HepG2 (cell line): ENCODE measurements around the gene FFAR4. TPM values are rescaled to one million over a fixed set of nuclear protein-coding genes. Genes with fewer than 3 reads are reported as not detected.

Experiments used
- ATAC-seq: fragments of 200-7000 bp; cut with Tn5 transposase; 3 replicates; pipeline ENCODE4 v1.9.1; 2020; ENCODE audit warnings: mild to moderate bottlenecking, moderate library complexity
- BruUV-seq: library from RNA; stranded (reverse); fragments of 400-500 nt; replicated peaks from 2 replicates; lab custom pipeline; 2021; lab: Mats Ljungman, UMichigan
- CTCF ChIA-PET: fragments of 300-600 bp; formaldehyde crosslinking; extraction: SDS; loops from one replicate; lab custom pipeline; 2021; ENCODE audit warnings: low total read pairs, inconsistent platforms, low intra/inter-chr PET ratio; lab: Yijun Ruan, JAX
- POLR2A ChIA-PET: fragments of 350-600 bp; sonication (Branson Sonifier 250); formaldehyde crosslinking; loops from one replicate; lab custom pipeline; 2020; ENCODE audit warnings: antibody characterized with exemption, inconsistent platforms; lab: Yijun Ruan, JAX
- DNase-seq: peaks from one replicate; pipeline ENCODE4 v3.0.0-alpha.2; 2015; ENCODE audit warnings: low spot score
- FAIRE-seq: peaks from 3 replicates; lab custom pipeline; 2011; peaks lifted over from hg19 to GRCh38; lab: Jason Lieb, UNC
- H2AFZ ChIP-seq: one replicate; pipeline ENCODE4 v1.6.1; 2011; ENCODE audit warnings: low read length, inconsistent platforms
- H3K27ac ChIP-seq: fragments of 300-600 bp; 3 replicates; pipeline ENCODE4 v1.8.0; 2011; ENCODE audit warnings: mixed run types, mild to moderate bottlenecking, mixed read lengths, low read length, inconsistent platforms; ENCODE audit not compliant: insufficient read depth; ENCODE audit errors: extremely low read length
- H3K27me3 ChIP-seq, 2 experiments: fragments of 200-600 bp in 1 of 2; 2 replicates in 1 of 2; 3 replicates in 1 of 2; pipeline versions ENCODE4 v1.6.0 to v1.8.0; 2011; ENCODE audit warnings: low read length in 2 of 2, mild to moderate bottlenecking in 2 of 2, moderate library complexity in 2 of 2, inconsistent platforms in 1 of 2; ENCODE audit not compliant: insufficient read depth in 2 of 2, control insufficient read depth in 1 of 2
- H3K36me3 ChIP-seq, 2 experiments: fragments of 200-600 bp in 1 of 2; replicated peaks in 1 of 2; 2 replicates in 1 of 2; 3 replicates in 1 of 2; pipeline versions ENCODE4 v1.5.1 to v1.8.0; 2011; ENCODE audit warnings: low read length in 2 of 2, inconsistent platforms in 1 of 2; ENCODE audit not compliant: insufficient read depth in 2 of 2, control insufficient read depth in 1 of 2
- H3K4me1 ChIP-seq: 2 replicates; pipeline ENCODE4 v1.5.1; 2012; ENCODE audit warnings: low read length, inconsistent platforms; ENCODE audit not compliant: insufficient read depth
- H3K4me2 ChIP-seq: 2 replicates; pipeline ENCODE4 v1.6.0; 2011; ENCODE audit warnings: low read depth, low read length, inconsistent platforms
- H3K4me3 ChIP-seq, 3 experiments: fragments of 200-600 bp in 1 of 3; sonication (generic), shearing (Covaris generic) in 1 of 3; replicated peaks in 1 of 3; 2 replicates each; pipeline ENCODE4 v1.5.1; 2011 to 2016; ENCODE audit warnings: low read length in 3 of 3, inconsistent platforms in 2 of 3, low read depth in 2 of 3, mild to moderate bottlenecking in 2 of 3, control low read depth in 1 of 3, mixed read lengths in 1 of 3; ENCODE audit not compliant: insufficient read depth in 1 of 3
- H3K79me2 ChIP-seq: one replicate; pipeline ENCODE4 v1.6.1; 2011; ENCODE audit warnings: low read length, inconsistent platforms; ENCODE audit not compliant: insufficient read depth
- H3K9ac ChIP-seq: 2 replicates; pipeline ENCODE4 v1.6.0; 2011; ENCODE audit warnings: mild to moderate bottlenecking, low read depth, low read length, inconsistent platforms; ENCODE audit not compliant: insufficient read depth
- H3K9me3 ChIP-seq: 2 replicates; pipeline ENCODE4 v1.5.1; 2012; ENCODE audit warnings: mild to moderate bottlenecking, low read length
- H4K20me1 ChIP-seq: 2 replicates; pipeline ENCODE4 v1.6.0; 2011; ENCODE audit warnings: inconsistent platforms, mild to moderate bottlenecking, low read length, moderate library complexity; ENCODE audit not compliant: insufficient read depth
- ATF1 ChIP-seq: IDR thresholded peaks from 2 replicates; pipeline ENCODE4 v1.6.1; 2016; ENCODE audit warnings: mild to moderate bottlenecking, control low read depth
- BCL3 ChIP-seq: sonication (generic); formaldehyde crosslinking; IDR thresholded peaks from 2 replicates; pipeline ENCODE4 v1.5.1; 2020; ENCODE audit warnings: mild to moderate bottlenecking, missing genetic modification reagents, moderate library complexity
- CBX5 ChIP-seq: sonication (generic); formaldehyde crosslinking; IDR thresholded peaks from 2 replicates; pipeline ENCODE4 v1.4.0; 2020; ENCODE audit warnings: missing genetic modification reagents, borderline replicate concordance
- ETS1 ChIP-seq: sonication (generic); formaldehyde crosslinking; IDR thresholded peaks from 2 replicates; pipeline ENCODE4 v1.4.0; 2020; ENCODE audit warnings: missing genetic modification reagents
- FOXA1 ChIP-seq, 2 experiments: fragments of 450-650 bp in 1 of 2; sonication (generic) in 1 of 2; formaldehyde crosslinking in 1 of 2; IDR thresholded peaks; 2 replicates each; pipeline versions ENCODE4 v1.4.0 to v1.6.1; 2016 to 2020; ENCODE audit warnings: missing genetic modification reagents in 1 of 2
- HMG20B ChIP-seq: conservative IDR thresholded peaks from 2 replicates; pipeline ENCODE4 v1.6.1; 2016; ENCODE audit warnings: missing genetic modification reagents, missing compliant biosample characterization
- KAT7 ChIP-seq: IDR thresholded peaks from 2 replicates; pipeline ENCODE4 v1.6.1; 2018; ENCODE audit warnings: borderline replicate concordance, missing compliant biosample characterization
- NFIC ChIP-seq: IDR thresholded peaks from 2 replicates; pipeline ENCODE4 v1.6.1; 2012; ENCODE audit warnings: mild to moderate bottlenecking, low read length, inconsistent platforms
- NRL ChIP-seq: sonication (generic); formaldehyde crosslinking; IDR thresholded peaks from 2 replicates; pipeline ENCODE4 v1.5.0; 2020; ENCODE audit warnings: missing genetic modification reagents, mild to moderate bottlenecking, moderate library complexity, borderline replicate concordance
- RBFOX2 ChIP-seq: fragments of 200-400 bp; formaldehyde crosslinking; IDR thresholded peaks from 2 replicates; pipeline ENCODE4 v1.6.1; 2017; ENCODE audit warnings: low read depth, mild to moderate bottlenecking, low read length
- RCOR2 ChIP-seq: IDR thresholded peaks from 2 replicates; pipeline ENCODE4 v1.6.1; 2016; ENCODE audit warnings: missing biosample characterization, missing genetic modification reagents
- SAP130 ChIP-seq: IDR thresholded peaks from 2 replicates; pipeline ENCODE4 v1.6.1; 2016; ENCODE audit warnings: low read depth
- SOX13 ChIP-seq, 3 experiments: fragments of 450-650 bp in 1 of 3; sonication (generic) in 1 of 3; formaldehyde crosslinking in 1 of 3; IDR thresholded peaks in 2 of 3; conservative IDR thresholded peaks in 1 of 3; 2 replicates each; pipeline versions ENCODE4 v1.5.0 to v1.6.1; 2016 to 2020; ENCODE audit warnings: antibody characterized with exemption in 1 of 3, mild to moderate bottlenecking in 1 of 3, missing compliant biosample characterization in 1 of 3, missing genetic modification reagents in 1 of 3, moderate library complexity in 1 of 3
- SOX5 ChIP-seq: IDR thresholded peaks from 2 replicates; pipeline ENCODE4 v1.6.1; 2016; ENCODE audit warnings: borderline replicate concordance
- SOX6 ChIP-seq, 2 experiments: fragments of 450-650 bp in 1 of 2; sonication (generic) in 1 of 2; formaldehyde crosslinking in 1 of 2; IDR thresholded peaks; 2 replicates each; pipeline versions ENCODE4 v1.4.0 to v1.6.1; 2017 to 2020; ENCODE audit warnings: antibody characterized with exemption in 1 of 2, mild to moderate bottlenecking in 1 of 2, missing genetic modification reagents in 1 of 2
- ZBTB2 ChIP-seq: sonication (generic); formaldehyde crosslinking; IDR thresholded peaks from 2 replicates; pipeline ENCODE4 v1.8.0; 2022; ENCODE audit warnings: low read depth, missing genetic modification reagents
- ZKSCAN5 ChIP-seq: sonication (generic); formaldehyde crosslinking; IDR thresholded peaks from 2 replicates; pipeline ENCODE4 v1.5.1; 2020; ENCODE audit warnings: mild to moderate bottlenecking, missing genetic modification reagents
- ZNF362 ChIP-seq: sonication (generic); formaldehyde crosslinking; IDR thresholded peaks from 2 replicates; pipeline ENCODE4 v1.4.0; 2020; ENCODE audit warnings: missing genetic modification reagents, mild to moderate bottlenecking, borderline replicate concordance
- WGBS: methylation state at CpG from one replicate; pipeline ENCODE4 v1.1.6; 2017; ENCODE audit warnings: low lambda C conversion rate; 5-methylcytosine and 5-hydroxymethylcytosine counted together
- in situ Hi-C: cut with HindIII; loops from 2 replicates; pipeline ENCODE4 v1.10.0; 2017; ENCODE audit warnings: low pct_unique_long_range_greater_than_20kb; ENCODE audit not compliant: extremely low pct_ligation_motif_present
- intact Hi-C: fragments of 100-400 bp; cut with micrococcal nuclease; formaldehyde crosslinking; loops from one replicate; pipeline ENCODE4 v1.10.0; 2022; ENCODE audit not compliant: unreplicated experiment
- polyA plus RNA-seq, 8 experiments: library from polyadenylated mRNA; depleted of rRNA in 3 of 8; stranded (reverse) in 7 of 8; unstranded in 1 of 8; fragments of >200 nt; fragmentation: Illumina TruSeq in 4 of 8; extraction: Trizol in 4 of 8; gene quantifications; 2 replicates each; pipeline versions ENCODE4 v1.2.1 to v1.2.3, GENCODE V29; 2011 to 2016; ENCODE audit warnings: low read depth in 4 of 8, missing spikeins in 1 of 8, mixed read lengths in 1 of 8; ENCODE audit not compliant: insufficient read depth in 1 of 8
- total RNA-seq, 5 experiments: library from RNA; depleted of rRNA; stranded (reverse); fragments of >200 nt; fragmentation: Illumina TruSeq; extraction: Trizol; gene quantifications; 2 replicates each; pipeline ENCODE4 v1.2.3, GENCODE V29; 2016; ENCODE audit warnings: low read depth in 1 of 5

Gene FFAR4
- total and polyA plus RNA-seq, 2 of the 13 experiments (the other 11 are each of a cell fraction or from before 2014, with no cell fraction given), result 0.09 TPM; not detected in 1

- H4K20me1 ChIP-seq, result peaks cover 76% of the 10 kb centered on the region
- FAIRE-seq, result no peak
- intact Hi-C loops, result loop anchor here (10.0 kb wide), 1 partner anchor 52 kb away; no protein-coding TSS in a partner anchor
- no peak overlapping the region for H3K9ac ChIP-seq
- peaks cover 14 to 61% of the 10 kb centered on the region in 2 experiments for H3K36me3 ChIP-seq
- DNase-seq, result peak; percentile 74
- peak overlapping the region in 1 of 3 experiments; percentile 27; a peak in 1 of 6 replicates for H3K4me3 ChIP-seq
- H3K9me3 ChIP-seq, result no peaks in the 10 kb centered on the region
- H3K27ac ChIP-seq, result peak overlapping the region; percentile 48
- H3K27me3 ChIP-seq, result no peaks in the 10 kb centered on the region; a peak in 1 of 5 replicates
- no peak overlapping the region for H2AFZ ChIP-seq
- 67% methylated on average over 1 of the region's 1 CpG for WGBS
- ChIA-PET CTCF (interaction anchor here (1.1 kb wide), 1 partner anchor 84 kb away, joined by 4 read pairs; no protein-coding TSS in a partner anchor), POLR2A (interaction anchor here (0.9 to 1.5 kb wide), 2 partner anchors 83 to 105 kb away, joined by 3 to 5 read pairs; partner anchors contain the start of gene FRA10AC1)
- H3K4me2 ChIP-seq, result peak overlapping the region; percentile 75
- H3K79me2 ChIP-seq, result peaks cover 32% of the 10 kb centered on the region
- H3K4me1 ChIP-seq, result peaks cover 67% of the 10 kb centered on the region
- in situ Hi-C loops, result no loop called here
- BruUV-seq, result no TSS peak
- no peak for ATAC-seq
- TF ChIP-seq KAT7 (CRISPR knock-in tag) (0 out of 2 replicates have a peak, but pooled peaks have one; percentile 14), NRL (CRISPR knock-in tag) (no peak), FOXA1 (IDR thresholded peaks at IDR 0.05) (no peak), FOXA1 (CRISPR knock-in tag; IDR thresholded peaks at IDR 0.05) (peak; percentile 35; the same call in 1 of the 2 replicates), ZNF362 (no peak), SOX6 (IDR thresholded peaks at IDR 0.05) (no peak), SOX6 (CRISPR knock-in tag; IDR thresholded peaks at IDR 0.05) (peak; percentile 66), NFIC (no peak), ZBTB2 (CRISPR knock-in tag) (no peak), ZKSCAN5 (CRISPR knock-in tag) (no peak), RBFOX2 (peak; percentile 58), SAP130 (CRISPR knock-in tag) (peak; percentile 50; the same call in 1 of the 2 replicates), BCL3 (CRISPR knock-in tag) (0 out of 2 replicates have a peak, but pooled peaks have one; percentile 0), HMG20B (CRISPR knock-in tag) (0 out of 2 replicates have a peak, but pooled peaks have one; percentile 19), ETS1 (CRISPR knock-in tag) (no peak), ATF1 (CRISPR knock-in tag) (no peak), SOX5 (CRISPR knock-in tag) (peak; percentile 75; the same call in 1 of the 2 replicates), CBX5 (no peak), SOX13 (IDR thresholded peaks at IDR 0.05) (no peak), SOX13 (CRISPR knock-in tag; conservative IDR thresholded peaks at IDR 0.05 in 1 of 2, IDR thresholded peaks at IDR 0.05 in 1 of 2) (peak in 1 of 2 experiments; percentile 79; a peak in 2 of 4 replicates), RCOR2 (CRISPR knock-in tag) (0 out of 2 replicates have a peak, but pooled peaks have one; percentile 33)
Observed at GRCh38 chr10:93597075-93597599, 30.7 kb downstream of the FFAR4 start.
